Bone marrow (tissue), 2 donors: Measurements from ENCODE around the gene CRHR2.

ENCODE experiments used
- DNase-seq, 2 donors: peaks; one replicate each; lab custom pipeline; 2025; lab: John Stamatoyannopoulos, UW

Gene CRHR2

GRCh38 chr7:30679664-30680063 is 2.6 kb downstream of the CRHR2 start:
- DNase-seq, result no peak

GRCh38 chr7:30678805-30679204 is 3.5 kb downstream of the CRHR2 start:
- no peak for DNase-seq

- DNase-seq, result no peak
Measured at GRCh38 chr7:30674876-30675275, 7.4 kb downstream of the CRHR2 start.

DNA sequence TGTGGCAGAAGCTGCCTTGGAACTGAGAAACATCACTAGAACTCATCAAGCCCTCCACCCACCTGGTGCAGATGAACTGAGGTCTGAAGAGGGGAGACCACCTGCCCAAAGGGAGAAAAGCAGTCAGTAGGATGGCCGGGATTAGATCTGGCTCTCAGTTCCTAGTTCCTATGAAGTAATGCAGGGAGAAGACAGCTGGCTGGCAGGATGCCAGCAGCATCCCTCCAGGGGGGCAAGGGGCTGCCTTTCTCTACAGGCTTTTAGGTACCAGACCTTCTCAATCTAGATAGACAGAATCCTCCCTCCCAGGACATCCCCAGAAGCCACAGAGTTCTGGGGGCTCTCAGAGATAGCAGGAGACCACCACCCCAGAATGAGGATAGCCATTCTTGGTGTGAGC is 7.8 kb downstream of the CRHR2 start:
- no peak for DNase-seq

GRCh38 chr7:30671793-30672465 is 10.3 kb downstream of the CRHR2 start:
- no peak for DNase-seq

DNA sequence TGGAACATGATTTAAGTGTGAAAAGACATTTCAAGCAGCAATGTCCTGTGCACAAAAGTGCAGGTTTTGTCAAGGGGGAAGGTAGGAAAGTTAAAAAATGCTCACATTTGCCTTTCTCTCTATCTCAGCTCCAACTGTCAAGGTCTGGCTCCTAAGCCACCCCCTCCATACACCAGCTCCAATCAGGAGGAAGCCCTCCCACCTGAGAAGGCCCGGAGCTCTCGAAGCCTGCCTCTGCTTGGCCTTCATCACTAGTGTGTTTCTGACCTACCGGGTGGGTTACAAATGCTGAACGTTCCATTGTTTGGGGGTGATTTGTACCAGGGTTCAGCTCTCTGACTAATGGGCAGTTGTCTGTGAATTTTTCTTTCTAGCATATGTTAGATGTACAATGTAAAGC is 14.2 kb downstream of the CRHR2 start:
- no peak for DNase-seq

- no peak for DNase-seq
Measured at GRCh38 chr7:30667172-30667571, 15.1 kb downstream of the CRHR2 start.

DNA sequence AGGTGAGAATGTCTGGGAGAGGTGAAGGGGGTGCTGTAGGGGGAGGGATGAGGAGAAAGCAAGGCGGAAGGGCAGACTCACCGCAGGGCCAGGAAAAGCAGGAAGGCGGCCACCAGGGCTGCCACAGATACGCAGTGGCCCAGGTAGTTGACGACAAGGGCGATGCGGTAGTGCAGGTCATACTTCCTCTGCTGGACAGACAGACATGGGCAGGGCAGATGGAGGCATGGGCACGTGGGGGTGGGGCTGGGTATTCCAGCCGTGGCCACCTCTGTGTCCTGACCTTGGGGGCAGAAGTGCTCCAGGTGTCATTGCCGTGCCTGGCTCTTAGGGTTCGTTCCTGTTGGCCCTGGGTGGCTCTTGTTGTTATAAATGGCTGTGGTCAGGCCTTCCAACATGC is 16.8 kb downstream of the CRHR2 start:
- no peak for DNase-seq

DNA sequence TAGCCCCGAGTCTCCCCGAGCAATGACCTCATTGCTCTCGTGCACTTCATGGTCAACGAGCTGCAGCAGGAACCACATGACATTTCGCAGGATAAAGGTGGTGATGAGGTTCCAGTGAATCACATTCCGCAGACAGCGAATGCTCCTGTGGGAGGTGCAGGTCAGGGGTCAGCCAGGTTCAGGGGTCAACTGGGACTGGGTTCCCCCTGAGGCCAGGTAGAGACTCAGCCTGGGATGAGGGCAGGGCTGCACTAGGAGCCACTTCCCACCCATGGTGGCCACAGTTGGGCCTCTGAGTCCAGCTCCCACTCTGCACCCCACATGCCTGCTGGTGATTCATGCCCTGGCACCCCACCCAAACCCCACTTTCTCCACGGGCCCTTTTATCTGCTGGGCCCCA is 17.2 kb downstream of the CRHR2 start:
- DNase-seq, result no peak

GRCh38 chr7:30664184-30664885 is 17.9 kb downstream of the CRHR2 start:
- no peak for DNase-seq

GRCh38 chr7:30663414-30663813 is 18.8 kb downstream of the CRHR2 start:
- DNase-seq, result no peak

- no peak for DNase-seq
Measured at GRCh38 chr7:30662431-30662939, 19.8 kb downstream of the CRHR2 start.

DNA sequence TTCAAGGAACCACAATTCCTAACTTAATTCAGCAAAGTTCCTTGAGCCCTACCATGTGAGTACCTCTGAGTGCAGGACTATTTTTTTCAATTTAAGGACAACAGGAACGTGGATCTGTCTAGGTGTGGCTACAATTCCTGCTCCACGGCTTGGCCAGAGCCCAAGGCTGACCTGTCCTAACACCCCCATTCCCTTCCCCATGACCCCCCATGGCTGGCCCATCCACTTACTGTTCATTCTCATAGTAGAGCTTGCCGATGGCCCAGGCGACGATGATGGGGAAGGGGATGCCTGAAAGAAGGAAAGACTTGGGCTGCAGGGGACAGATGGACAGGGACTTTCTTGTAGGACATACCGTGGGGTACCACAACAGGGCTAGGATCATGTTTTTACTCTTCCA is 20.3 kb downstream of the CRHR2 start:
- no peak for DNase-seq

DNA sequence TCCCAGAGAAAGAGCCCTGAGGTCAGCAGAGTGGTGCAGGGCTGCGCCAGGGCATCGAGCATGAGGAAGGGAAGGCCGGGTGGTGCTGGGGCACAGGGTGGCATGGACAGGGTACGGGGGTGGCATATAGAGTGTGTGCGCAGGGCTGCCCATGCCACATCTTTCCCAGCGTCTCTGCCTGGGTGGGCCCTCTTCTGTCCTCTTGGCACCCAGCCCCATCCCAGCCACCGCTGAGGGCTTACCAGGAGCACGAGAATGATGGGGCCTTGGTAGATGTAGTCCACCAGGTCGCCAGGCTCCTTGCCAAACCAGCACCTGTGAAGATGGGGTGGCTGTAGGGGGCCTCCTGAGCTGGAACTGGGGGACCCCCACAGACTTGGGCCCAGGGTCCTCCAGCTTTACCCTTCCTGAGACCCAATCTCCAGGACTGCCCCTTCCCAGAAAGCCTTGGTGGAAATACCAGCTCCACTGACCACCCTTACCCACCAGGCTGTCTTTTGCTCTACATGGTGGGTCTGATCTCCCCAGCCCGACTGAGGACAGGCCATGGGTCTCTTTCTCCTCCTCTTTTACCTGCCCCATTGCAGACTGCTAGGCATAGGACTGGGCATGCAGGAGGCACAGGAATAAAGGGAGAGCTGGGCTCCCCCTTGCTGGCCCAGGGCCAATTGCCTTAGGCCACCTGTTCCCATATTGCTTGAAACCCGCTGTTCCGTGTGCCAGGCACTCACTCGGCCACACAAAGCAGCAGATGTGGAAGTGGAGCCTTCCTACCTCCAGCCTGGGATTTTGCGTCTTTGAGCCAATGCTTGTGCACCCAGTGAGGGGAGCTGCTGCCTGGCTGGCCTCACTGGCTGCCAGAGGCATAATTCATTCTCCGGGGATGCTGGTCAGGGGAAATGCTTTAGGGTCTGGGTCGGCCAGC is 21.7 kb downstream of the CRHR2 start:
- no peak for DNase-seq

- no peak for DNase-seq
Measured at GRCh38 chr7:30659312-30659711, 22.9 kb downstream of the CRHR2 start.

DNA sequence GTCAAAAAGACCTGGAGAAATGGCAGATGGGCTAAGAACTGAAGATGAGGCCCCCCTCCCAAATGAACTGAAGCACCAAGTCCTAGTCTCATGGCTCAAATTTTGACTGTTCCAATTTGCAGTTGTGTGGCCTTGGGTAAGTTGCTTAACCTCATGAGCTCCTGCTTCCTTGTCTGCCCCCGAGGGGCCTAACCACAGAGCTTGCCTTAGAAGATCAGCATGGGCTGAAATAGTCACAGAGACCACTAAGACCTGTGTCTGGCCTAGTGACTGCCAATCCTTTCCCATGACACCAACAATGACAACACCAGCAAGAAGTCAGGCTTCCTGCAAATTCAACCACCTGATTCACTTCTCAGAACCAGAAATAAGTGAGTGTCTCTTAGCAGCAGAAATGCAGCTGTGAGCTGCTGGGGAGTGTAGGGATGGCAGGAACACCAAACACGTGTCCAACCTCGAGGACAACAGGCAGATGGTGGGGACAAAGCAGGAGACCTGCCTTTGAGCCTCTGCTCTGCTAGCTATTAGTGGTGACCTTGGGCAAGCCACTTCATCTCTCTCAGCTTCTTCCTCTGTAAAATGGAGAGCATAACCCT is 23.7 kb downstream of the CRHR2 start:
- no peak for DNase-seq

GRCh38 chr7:30657131-30657530 is 25.1 kb downstream of the CRHR2 start:
- no peak for DNase-seq

DNA sequence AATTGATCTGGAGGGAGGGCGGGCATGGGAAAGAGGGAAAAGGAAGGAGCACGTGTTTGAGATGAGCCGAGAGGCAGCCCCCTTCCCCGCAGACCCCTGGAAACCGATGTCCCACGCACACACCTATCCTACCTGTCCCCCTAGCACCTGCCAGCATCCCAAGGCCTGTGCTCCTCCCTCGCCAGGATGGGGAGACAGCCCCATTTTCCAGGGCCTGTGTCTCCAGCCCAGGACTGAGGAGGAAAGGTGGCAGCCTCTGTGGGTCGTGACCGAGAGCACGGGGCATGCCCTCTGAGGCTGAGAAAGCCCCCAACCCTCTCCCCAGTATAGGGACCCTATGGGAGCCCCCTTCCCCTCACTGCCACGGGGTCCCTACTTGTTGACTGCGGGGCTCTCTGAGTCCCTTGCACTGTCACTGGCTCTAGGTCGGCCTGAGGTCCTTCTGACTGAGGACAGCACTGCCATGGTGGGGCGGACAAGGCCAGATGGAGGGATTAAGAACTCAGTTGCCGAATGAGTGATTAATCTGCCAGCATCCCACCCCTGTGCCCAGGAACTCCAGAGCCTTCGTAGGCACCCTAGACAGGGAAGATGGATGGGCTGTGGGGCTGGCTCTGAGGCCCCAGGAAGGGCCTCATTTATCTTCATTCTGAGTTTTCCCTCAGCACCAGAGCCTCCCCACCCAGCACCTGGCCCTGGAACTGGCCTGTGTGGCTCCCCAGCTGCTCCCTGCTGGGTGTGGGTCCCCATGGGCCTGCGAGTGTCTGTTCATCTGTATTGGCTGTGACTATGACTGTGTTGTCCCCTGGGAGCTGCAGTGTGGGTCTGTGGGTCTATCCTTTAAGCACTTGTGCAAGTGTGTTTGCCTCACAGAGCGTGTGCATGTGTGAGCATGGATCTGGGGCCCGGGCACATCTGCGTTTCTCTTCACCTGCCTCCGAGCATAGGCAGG is 26.0 kb downstream of the CRHR2 start:
- DNase-seq, result no peak

- no peak for DNase-seq
Measured at GRCh38 chr7:30655096-30655970, 26.9 kb downstream of the CRHR2 start.
